ENCODE data around the gene RHOF. TPM values are rescaled to one million over a fixed set of nuclear protein-coding genes. Genes with fewer than 3 reads are reported as not detected.

Gene RHOF
- total RNA-seq, 8 experiments from 2014 or later: 2.8 to 13.7 (median 6.8) TPM

DNA sequence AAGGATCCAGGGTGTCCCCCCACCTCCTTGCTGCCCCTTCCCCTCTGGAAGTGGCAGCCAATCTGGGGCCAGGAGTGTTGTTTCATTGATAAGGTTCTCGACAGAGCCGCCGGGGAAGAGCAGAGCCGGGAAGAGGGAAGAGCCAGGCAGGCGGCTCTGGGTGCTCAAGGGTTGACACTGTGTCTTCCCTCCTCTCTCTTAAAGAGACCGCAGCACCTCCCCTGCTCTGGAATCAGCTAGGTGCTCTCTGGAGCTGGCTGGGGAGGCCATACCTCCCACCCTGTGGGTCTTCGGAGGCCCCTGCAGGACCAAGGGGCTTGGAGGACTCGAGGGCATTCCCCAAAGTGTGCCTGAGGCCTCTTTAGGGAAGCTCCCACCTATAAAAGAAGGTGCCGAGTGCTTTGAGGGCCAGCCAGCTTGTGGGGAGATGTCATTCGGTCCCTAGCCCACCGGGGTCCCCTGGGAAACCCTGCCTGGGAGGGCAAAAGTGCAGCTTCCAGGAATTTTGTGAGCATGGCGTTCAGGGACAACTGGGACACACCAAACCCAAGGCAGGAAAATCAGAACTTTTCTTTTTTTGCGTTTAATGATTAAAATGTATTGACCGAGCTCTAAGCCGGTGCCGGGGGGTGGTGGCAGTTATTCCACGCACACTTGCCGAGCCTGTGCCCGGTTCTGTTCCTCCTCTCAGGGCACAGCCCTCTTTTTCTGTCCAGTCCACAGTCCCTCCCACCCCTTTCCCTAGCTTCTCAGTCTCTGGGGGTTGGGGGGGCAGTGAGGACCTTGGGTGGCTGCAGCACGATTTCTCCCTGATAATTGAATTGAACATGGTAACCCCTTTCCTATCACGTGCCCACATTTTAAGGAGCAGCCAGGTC lies 13.3 kb upstream of the RHOF start:
- Histone ChIP-seq H3K4me1 (replicated peaks in 1 of 2) (peaks cover 12 to 14% of the 10 kb centered on the region in 2 donors), H3K27ac (peak overlapping the region; percentile 59 to 76), H3K4me3 (peak overlapping the region; percentile 54 to 92 (median 57))
- WGBS, 10 experiments: 0 to 65% (median 15%) methylated on average over 1 to 19 of the region's 21 CpGs; no CpG with 5 or more reads in 1 of the 10 experiments
- ATAC-seq (replicated peaks in 6 of 8): peak; percentile 2 to 46 (median 26)
- in situ Hi-C loops (cut with MboI; ENCODE audit: low pct_unique_long_range_greater_than_20kb in 2 of 9, low sequenced_read_pairs in 9 of 9, unreplicated experiment in 9 of 9): no loop called here

DNA sequence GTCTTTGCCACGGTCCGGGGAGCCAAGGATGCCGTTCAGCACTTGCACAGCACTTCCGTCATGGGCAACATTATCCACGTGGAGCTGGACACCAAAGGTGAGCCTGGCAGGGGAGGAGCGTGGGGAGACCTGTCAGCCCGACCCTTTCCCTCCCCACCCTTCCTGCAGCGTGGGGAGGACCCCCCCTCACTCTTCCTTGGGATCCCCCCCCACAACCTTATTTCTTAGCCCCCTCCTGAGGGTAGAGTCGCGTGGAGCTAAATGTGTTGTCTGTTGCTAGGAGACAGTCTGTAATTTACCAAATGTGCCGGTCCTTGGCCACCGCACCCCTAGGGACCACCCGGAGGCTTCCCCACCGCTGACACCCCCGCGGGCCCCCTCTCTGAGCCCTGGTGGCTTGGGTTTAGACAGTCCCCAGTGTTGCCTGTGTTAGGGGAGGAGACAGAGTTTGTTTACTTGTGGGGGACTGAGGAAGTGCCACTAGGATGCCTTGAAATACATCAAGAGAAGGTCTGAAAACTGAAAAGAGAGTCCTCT lies 12.6 kb upstream of the RHOF start:
- in situ Hi-C loops (cut with MboI; ENCODE audit: low pct_unique_long_range_greater_than_20kb in 2 of 9, low sequenced_read_pairs in 9 of 9, unreplicated experiment in 9 of 9): no loop called here
- peak in 1 of 8 experiments; percentile 2 for ATAC-seq (replicated peaks in 6 of 8)
- peak overlapping the region; percentile 59 to 100 for H3K27ac ChIP-seq
- WGBS, 10 experiments: 0% methylated on average over 2 of the region's 16 CpGs; no CpG with 5 or more reads in 9 of the 10 experiments
- peaks cover 8 to 13% of the 10 kb centered on the region in 2 donors for H3K4me1 ChIP-seq (replicated peaks in 1 of 2)
- H3K4me3 ChIP-seq: peak overlapping the region; percentile 54 to 92 (median 57)

DNA sequence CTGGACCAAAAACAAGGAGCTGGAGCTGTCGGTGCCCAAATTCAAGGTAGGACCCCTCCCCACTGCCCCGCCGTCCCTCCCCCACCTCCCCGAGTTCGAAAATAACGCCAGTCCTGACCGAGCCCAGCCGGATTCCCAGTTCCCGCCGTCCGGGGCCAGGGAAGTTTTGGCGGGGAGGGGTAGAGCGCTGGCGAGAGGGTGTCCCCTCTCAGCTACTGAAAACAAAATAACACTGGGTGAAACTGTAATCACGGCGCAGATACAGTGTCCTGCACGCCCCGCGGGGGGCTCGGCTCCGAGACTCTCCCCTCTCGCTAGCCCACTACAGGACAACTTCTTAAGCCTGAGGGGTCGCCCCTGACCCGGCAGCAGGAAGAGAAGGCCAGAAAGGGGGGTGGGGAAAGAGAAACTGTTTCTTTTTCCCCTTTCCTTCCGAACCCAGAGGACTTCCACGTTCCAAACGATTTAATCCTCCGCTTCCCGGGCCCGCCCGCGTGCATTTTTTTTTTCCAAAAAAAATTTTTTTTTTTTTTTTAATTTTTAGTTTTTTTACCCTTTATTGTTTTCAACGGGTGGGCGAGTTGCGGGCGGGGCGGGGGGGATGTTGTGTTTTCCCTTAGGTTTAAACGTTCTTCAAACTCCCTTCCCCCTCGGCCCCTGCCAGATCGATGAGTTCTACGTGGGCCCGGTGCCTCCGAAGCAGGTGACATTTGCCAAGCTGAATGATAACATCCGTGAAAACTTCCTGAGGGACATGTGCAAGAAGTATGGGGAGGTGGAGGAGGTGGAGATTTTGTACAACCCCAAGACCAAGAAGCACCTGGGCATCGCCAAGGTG lies 11.9 kb upstream of the RHOF start:
- in situ Hi-C loops (cut with MboI; ENCODE audit: low pct_unique_long_range_greater_than_20kb in 2 of 9, low sequenced_read_pairs in 9 of 9, unreplicated experiment in 9 of 9): no loop called here
- peak overlapping the region; percentile 98 to 100 for H3K27ac ChIP-seq
- peaks cover 7% of the 10 kb centered on the region in 2 donors for H3K4me1 ChIP-seq (replicated peaks in 1 of 2)
- ATAC-seq (replicated peaks in 6 of 8): no peak
- H3K4me3 ChIP-seq: peak overlapping the region; percentile 54 to 92 (median 57)
- WGBS, 10 experiments: 0 to 5% (median 0%) methylated on average over 1 to 28 of the region's 45 CpGs; no CpG with 5 or more reads in 2 of the 10 experiments

DNA sequence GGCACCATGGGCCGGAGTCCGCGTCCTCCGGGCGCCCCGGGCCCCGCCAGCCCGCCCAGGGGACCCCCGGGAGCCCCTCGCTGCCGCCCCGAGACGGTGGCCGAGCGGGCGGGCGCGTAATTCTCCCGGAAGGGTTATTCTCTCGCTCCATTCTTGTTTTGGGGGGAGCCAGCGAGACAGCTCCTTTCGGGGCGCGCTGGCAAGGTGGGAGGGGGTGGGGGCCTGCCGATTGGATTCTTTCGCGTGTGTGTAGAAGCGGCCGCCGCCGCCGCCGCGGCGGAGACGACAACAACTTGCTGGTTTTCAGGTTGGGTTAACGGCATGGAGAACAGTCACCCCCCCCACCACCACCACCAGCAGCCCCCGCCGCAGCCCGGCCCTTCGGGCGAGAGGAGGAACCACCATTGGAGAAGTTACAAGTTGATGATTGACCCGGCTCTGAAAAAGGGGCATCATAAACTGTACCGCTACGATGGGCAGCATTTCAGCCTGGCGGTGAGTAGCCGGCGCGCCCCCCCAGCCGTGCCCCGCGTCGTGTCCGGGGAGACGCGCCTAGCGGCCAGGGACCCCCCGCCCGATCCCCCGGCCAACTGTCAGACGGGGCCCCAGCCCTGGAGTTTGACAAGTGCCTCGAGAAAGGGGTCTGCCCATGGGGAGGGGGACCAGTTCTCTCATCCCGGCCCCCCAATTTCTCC lies 11.1 kb upstream of the RHOF start:
- Histone ChIP-seq H3K4me1 (replicated peaks in 1 of 2) (peaks cover 7% of the 10 kb centered on the region in 2 donors), H3K4me3 (peak overlapping the region; percentile 54 to 92 (median 57)), H3K27ac (peak overlapping the region; percentile 98 to 100)
- in situ Hi-C loops (cut with MboI; ENCODE audit: low pct_unique_long_range_greater_than_20kb in 2 of 9, low sequenced_read_pairs in 9 of 9, unreplicated experiment in 9 of 9): no loop called here
- no peak for ATAC-seq (replicated peaks in 6 of 8)
- WGBS, 10 experiments: 0% methylated on average over 5 of the region's 63 CpGs; no CpG with 5 or more reads in 9 of the 10 experiments

DNA sequence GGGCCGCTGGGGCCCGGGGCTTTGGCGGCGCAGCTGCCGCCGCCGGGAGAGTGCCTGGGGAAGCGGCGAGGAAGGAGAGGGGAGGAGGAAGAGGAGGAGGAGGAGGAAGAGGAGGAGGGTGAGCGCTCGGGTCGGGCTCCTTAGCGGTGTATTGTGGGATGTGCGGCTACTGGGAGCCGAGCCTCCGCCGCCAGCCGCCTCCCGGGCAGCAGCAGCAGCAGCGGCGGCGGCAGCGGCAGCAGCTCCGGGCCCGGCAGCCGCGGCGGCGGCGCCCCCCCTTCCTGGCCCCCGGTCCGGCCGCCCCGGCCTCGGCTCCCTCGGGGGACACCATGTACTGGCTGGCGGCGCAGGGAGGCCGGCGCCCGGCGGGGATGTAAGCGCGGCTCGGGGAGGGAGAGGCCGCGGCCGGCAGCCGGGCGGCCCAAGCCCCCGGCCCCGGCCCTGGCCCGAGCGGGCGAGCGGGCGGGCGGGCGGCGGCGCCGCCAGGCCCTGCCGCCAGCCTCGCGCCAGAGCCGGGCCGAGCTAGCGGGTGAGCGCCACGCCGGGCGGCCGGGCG lies 10.5 kb upstream of the RHOF start, which contains the start of gene SETD1B:
Gene SETD1B, plus strand, starts transcription at position 149 of the 556 bp plus-strand sequence. CDS start 729 bp downstream, outside the sequence.
- peak in 3 of 8 experiments; percentile 0 for ATAC-seq (replicated peaks in 6 of 8)
- H3K4me1 ChIP-seq (replicated peaks in 1 of 2): peaks cover 8 to 11% of the 10 kb centered on the region in 2 donors
- in situ Hi-C loops (cut with MboI; ENCODE audit: low pct_unique_long_range_greater_than_20kb in 2 of 9, low sequenced_read_pairs in 9 of 9, unreplicated experiment in 9 of 9): no loop called here
- H3K27ac ChIP-seq: peak within 1 kb of the TSS; percentile 98 to 100
- no CpG with 5 or more reads among the region's 74 CpGs for WGBS, 10 experiments
- peak within 1 kb of the TSS; percentile 54 to 92 (median 57) for H3K4me3 ChIP-seq

DNA sequence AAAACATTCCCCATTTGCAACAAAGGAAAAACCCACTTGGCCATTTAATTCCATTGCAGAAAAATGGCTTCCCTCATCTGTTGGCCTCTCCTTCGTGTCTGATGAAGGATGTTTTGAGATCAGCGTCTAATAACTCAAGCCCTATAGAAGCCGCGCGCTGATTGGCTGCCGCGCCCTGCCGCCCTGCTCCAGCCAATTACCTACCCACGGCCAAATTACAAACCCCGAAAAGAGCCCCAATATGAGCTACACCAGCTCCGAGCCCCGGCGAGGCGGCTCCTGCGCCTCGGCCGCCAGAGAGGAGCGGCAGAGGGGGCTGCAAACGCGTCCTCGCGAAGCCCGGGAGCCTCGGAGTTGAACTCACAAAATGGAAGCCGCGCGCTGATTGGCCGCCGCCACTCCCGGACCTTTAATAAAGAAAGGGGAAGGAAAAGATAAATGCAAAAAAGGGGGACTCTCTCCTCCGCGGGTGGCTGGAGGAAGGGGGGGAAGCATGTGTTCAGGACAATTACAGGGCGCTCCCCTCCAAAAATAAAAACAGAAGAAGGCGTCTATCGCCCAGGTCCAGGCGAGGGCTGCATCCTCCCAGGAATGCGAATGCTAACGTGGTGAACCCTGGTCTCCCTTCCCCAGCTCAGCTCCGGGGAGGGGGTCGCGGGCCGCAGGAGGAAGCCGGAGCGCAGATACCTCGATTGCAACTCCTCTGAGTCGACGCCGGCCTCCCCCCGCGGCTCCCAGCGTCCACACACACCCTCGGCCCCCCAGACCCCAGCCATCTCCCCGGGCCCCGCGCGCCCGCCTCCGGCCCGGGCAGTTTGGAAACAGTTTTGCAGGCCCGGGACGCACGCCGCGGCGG lies 9.6 kb upstream of the RHOF start:
- peak overlapping the region; percentile 54 to 92 (median 57) for H3K4me3 ChIP-seq
- 0 to 4% (median 1%) methylated on average over 1 to 24 of the region's 65 CpGs; no CpG with 5 or more reads in 3 of the 10 experiments for WGBS, 10 experiments
- in situ Hi-C loops (cut with MboI; ENCODE audit: low pct_unique_long_range_greater_than_20kb in 2 of 9, low sequenced_read_pairs in 9 of 9, unreplicated experiment in 9 of 9): no loop called here
- peaks cover 16 to 19% of the 10 kb centered on the region in 2 donors for H3K4me1 ChIP-seq (replicated peaks in 1 of 2)
- peak overlapping the region; percentile 98 to 100 for H3K27ac ChIP-seq
- ATAC-seq (replicated peaks in 6 of 8): peak; percentile 19 to 51 (median 34)

DNA sequence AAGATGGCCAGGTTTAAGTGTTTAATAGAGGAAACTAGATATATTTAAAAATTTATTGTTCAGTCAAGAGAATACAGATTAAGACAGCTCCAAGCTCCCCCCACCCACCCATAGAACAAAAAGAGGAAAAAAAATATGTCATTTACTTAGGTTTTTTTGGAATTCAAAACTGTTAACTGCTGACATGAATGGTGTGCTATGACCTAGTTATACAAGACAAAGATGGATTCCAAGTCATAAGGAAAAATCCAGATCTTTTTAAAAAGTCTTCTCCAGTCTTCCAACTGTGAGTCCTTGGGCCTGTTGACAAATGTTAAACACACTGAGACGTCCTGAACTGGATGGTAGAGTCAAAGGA lies 9.0 kb upstream of the RHOF start:
- no peak for ATAC-seq (replicated peaks in 6 of 8)
- in situ Hi-C loops (cut with MboI; ENCODE audit: low pct_unique_long_range_greater_than_20kb in 2 of 9, low sequenced_read_pairs in 9 of 9, unreplicated experiment in 9 of 9): no loop called here
- peak overlapping the region; percentile 54 to 92 (median 57) for H3K4me3 ChIP-seq
- H3K4me1 ChIP-seq (replicated peaks in 1 of 2): peaks cover 21 to 25% of the 10 kb centered on the region in 2 donors
- 0 to 9% (median 0%) methylated on average over 1 of the region's 1 CpG; no CpG with 5 or more reads in 1 of the 10 experiments for whole genome bisulfite sequencing, 10 experiments
- H3K27ac ChIP-seq: peak overlapping the region; percentile 98 to 100

DNA sequence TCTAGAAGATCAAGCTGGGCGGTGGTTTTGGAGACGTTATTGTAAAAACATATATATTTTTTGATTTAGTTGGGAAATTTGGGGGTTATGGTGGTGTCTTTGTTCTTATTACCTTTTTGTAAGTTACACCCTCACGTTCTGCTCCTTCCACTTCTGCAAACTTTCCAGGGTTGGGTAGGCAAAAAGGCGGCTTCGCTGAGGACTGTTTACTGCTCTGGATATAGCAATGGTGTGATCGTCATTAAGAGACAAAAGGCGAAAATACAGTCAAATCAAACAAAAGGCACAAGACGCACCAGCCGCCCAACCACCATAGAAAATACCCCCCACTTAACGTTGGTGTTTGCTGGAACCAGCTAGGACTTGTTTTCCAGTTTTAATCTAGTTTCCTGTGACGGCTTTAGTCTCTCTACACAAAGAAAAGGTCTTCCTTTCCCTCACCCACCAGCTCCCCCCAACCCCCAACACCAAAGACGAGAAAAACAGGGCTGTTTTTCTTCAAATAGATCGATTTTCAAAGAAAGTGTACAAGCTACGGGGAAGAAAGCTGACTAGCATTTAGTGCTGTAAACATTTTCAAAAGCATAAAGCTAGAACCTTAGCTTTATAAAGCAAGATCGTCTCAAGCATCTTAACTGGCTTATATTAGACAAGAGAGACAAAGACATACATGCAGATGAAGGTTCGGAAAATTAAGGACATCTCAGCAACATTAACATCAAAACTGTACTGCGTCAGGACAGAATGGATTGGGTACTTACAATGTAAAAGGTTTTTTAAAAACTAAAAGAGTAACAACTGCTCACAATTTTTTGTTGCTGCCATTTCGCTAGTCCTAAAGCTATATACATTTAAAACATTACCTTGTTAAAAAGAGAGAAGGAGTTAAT lies 8.4 kb upstream of the RHOF start:
- Histone ChIP-seq H3K27ac (peak overlapping the region; percentile 98 to 100), H3K4me3 (peak overlapping the region; percentile 54 to 92 (median 57)), H3K4me1 (replicated peaks in 1 of 2) (peaks cover 20 to 25% of the 10 kb centered on the region in 2 donors)
- no peak for ATAC-seq (replicated peaks in 6 of 8)
- 0 to 5% (median 1%) methylated on average over 4 to 17 of the region's 18 CpGs for WGBS, 10 experiments
- in situ Hi-C loops (cut with MboI; ENCODE audit: low pct_unique_long_range_greater_than_20kb in 2 of 9, low sequenced_read_pairs in 9 of 9, unreplicated experiment in 9 of 9): no loop called here

DNA sequence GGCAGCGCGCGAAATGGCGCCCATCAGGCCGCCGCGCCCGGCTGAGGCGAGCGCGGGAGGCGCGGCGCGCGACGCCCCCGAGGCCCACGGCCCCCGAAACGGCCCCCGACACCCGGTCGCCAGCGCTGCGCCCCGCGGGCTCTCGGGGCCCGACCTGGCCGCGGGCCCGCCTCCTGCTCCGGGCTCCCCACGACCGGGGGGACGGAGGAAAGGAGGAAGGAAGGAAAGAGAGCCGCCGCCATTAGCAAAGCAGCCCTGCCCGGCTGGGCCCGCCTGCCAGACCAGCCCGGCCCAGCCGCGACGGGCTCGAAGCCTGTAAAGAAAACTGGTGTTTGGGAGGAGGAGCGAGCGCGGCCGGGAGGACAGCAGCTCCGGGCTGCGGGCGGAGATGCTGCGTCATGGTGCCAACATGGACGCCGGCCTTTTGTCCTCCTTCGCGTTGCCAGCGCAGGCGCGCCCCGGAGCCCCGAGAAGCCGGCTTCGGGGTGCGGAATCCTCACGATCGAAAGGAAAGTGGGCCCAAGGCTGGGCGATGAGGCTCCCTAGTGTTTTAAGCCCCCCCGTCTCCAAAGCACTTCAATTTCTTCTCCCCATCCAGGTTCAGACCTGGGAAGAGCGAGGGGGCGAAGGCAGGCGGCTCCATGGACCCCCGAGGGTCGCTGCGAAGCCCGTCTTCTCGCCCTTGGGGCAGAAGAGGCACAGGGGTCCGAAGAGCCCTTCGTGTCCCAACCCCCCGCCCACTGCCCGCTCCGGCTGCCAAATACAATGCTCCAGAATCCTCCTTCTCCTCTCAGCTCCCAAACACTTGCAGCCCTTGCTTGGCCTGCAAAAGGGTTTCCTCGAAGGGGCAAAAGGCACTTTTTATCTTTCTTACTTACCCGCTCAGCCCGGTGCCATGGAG lies 7.5 kb upstream of the RHOF start:
- Histone ChIP-seq H3K27ac (peak overlapping the region; percentile 98 to 100), H3K4me3 (peak overlapping the region; percentile 54 to 92 (median 57)), H3K4me1 (replicated peaks in 1 of 2) (peaks cover 26 to 31% of the 10 kb centered on the region in 2 donors)
- in situ Hi-C loops (cut with MboI; ENCODE audit: low pct_unique_long_range_greater_than_20kb in 2 of 9, low sequenced_read_pairs in 9 of 9, unreplicated experiment in 9 of 9): no loop called here
- WGBS, 10 experiments: 0 to 10% (median 0%) methylated on average over 1 to 15 of the region's 86 CpGs; no CpG with 5 or more reads in 4 of the 10 experiments
- ATAC-seq (replicated peaks in 6 of 8): peak in 2 of 8 experiments; percentile 1

Data from motor neuron (in vitro differentiated cells).